OCI-LY1 (cell line): ENCODE data around the gene CDH23.

ENCODE experiments used
- CTCF ChIP-seq: fragments of 200-600 bp; sonication (generic), shearing (Covaris generic); IDR thresholded peaks from 2 replicates; pipeline ENCODE4 v1.5.1; 2017; ENCODE audit warnings: mild to moderate bottlenecking, antibody characterized with exemption, low read length, moderate library complexity, mixed read lengths
- EZH2 ChIP-seq: fragments of 200-600 bp; sonication (generic), shearing (Covaris generic); IDR thresholded peaks from 2 replicates; pipeline ENCODE4 v1.8.0; 2017; ENCODE audit warnings: borderline replicate concordance, mixed run types, mild to moderate bottlenecking, antibody characterized with exemption, low read length, moderate library complexity, mixed read lengths

GRCh38 chr10:71382757-71383156 is 14.0 kb upstream of the CDH23 start:
- TF ChIP-seq CTCF (no peak), EZH2 (no peak)
